ENCODE results near the gene DNAJC12. TPM values are rescaled to one million over a fixed set of nuclear protein-coding genes. Genes with fewer than 3 reads are reported as not detected.
"Not testable (repeated sequence)": the region's sequence is repeated elsewhere in the genome, so short reads cannot be mapped to it uniquely, and the experiment has no call there.

Gene DNAJC12
- total and polyA plus RNA-seq, 7 donors, result 2.1 to 20.4 (median 7.8) TPM

DNA sequence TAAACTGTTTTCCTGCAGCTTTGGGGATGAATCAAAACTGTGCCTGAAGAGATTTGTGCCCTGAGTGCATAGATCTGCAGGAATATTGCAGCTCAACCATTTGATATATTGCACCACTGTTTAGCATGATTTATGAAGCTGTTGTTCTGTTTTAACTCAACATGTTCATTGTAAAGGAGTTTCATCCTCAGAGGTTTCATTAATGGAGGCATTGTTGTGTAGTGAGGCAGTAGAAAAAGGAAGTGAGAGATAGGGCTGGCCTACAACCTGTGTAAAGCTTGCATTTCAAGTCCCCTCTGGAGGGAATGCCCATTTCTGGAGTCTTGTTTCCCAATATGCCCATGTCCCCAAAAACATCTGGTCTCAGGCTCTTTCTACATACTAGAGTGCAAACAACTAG is 67.5 kb downstream of the DNAJC12 start:
- Histone ChIP-seq H3K4me3 (no peak overlapping the region), H3K4me1 (no peaks in the 10 kb centered on the region), H3K36me3 (ENCODE audit: insufficient read depth in 1 of 2, low read depth in 1 of 2) (no peaks in the 10 kb centered on the region), H3K9me3 (no peaks in the 10 kb centered on the region), H3K27ac (no peak overlapping the region), H3K27me3 (ENCODE audit: insufficient read depth in 3 of 3, low read length in 2 of 3) (no peaks in the 10 kb centered on the region)
- intact Hi-C loops (cut with DNase I), result no loop called here
- no peak for DNase-seq
- ATAC-seq, result no peak
- TF ChIP-seq, protein P1, sequence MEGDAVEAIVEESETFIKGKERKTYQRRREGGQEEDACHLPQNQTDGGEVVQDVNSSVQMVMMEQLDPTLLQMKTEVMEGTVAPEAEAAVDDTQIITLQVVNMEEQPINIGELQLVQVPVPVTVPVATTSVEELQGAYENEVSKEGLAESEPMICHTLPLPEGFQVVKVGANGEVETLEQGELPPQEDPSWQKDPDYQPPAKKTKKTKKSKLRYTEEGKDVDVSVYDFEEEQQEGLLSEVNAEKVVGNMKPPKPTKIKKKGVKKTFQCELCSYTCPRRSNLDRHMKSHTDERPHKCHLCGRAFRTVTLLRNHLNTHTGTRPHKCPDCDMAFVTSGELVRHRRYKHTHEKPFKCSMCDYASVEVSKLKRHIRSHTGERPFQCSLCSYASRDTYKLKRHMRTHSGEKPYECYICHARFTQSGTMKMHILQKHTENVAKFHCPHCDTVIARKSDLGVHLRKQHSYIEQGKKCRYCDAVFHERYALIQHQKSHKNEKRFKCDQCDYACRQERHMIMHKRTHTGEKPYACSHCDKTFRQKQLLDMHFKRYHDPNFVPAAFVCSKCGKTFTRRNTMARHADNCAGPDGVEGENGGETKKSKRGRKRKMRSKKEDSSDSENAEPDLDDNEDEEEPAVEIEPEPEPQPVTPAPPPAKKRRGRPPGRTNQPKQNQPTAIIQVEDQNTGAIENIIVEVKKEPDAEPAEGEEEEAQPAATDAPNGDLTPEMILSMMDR (IDR thresholded peaks at IDR 0.05), result no peak

DNA sequence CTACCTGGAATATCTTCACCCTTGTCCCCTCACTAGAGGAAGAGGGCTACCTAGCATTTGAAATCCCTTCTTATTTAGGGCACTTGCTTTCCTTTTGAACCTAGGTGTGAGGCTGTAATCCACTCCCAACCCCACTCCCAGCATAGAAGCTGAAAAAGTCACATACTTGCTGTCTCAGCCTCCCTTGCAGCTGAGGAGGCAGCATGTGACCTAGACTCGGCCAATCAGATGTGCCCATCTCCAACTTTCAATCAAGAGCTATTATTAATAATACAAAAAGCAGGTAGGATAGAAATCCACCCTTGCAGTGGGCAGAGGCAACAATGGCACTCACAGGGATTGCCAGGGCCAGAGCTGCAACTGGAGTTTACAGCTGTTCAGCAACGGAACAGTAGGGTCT is 70.7 kb downstream of the DNAJC12 start:
- TF ChIP-seq, protein P1 (IDR thresholded peaks at IDR 0.05), result no peak
- ATAC-seq (no peak), DNase-seq (no peak)
- H3K36me3 ChIP-seq (ENCODE audit: insufficient read depth in 1 of 2, low read depth in 1 of 2), result no peaks in the 10 kb centered on the region
- no peaks in the 10 kb centered on the region for H3K9me3 ChIP-seq
- H3K4me1 ChIP-seq, result no peaks in the 10 kb centered on the region
- H3K4me3 ChIP-seq, result no peak overlapping the region
- 59 to 72% (median 70%) methylated on average over 2 of the region's 2 CpGs for WGBS, 3 donors
- intact Hi-C loops (cut with DNase I), result loop anchor here in 1 of 2 donors (10.0 kb wide), 1 partner anchor 232 kb away; no protein-coding TSS in a partner anchor
- no peaks in the 10 kb centered on the region for H3K27me3 ChIP-seq (ENCODE audit: insufficient read depth in 3 of 3, low read length in 2 of 3)
- H3K27ac ChIP-seq, result no peak overlapping the region

DNA sequence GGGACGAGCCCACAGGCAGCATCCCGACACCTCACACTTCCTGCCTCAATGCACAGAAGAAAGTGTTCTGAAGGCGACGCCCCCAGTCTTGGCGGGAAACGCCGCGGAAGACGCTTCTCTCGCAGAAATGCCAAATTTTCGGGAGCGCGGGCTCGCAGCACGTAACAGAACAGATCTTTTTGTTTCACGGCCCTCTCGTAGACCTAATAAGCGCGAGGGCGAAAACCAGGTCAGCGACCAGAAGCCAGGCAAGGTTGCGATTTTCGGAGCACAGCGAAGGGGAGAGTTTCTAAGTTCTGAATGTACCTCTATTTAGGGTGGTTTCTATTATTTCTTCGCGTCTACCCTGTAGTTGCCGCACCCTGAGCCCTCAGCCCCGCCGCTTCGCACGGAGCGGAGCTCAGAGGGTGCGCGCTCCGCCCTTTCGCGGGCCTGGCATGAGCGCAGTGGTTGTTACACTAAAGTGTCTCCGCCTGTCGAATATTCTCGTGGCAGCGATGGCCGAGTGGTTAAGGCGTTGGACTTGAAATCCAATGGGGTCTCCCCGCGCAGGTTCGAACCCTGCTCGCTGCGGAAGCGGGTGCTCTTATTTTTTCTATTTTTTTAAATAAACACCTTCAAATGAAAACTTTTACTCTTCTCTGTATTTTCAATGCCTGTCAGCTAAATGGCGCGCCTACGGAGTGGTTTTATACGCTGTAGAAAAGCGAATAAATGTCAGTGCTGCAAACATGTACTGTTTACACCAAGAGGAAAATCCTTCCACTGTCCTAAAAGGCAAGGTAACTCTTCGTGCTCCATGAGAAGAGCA is 73.8 kb downstream of the DNAJC12 start:
- 0 to 1% (median 0%) methylated on average over 56 of the region's 56 CpGs for WGBS, 3 donors
- peak overlapping the region; percentile 91 for H3K27ac ChIP-seq
- TF ChIP-seq, protein P1 (IDR thresholded peaks at IDR 0.05), result no peak
- H3K4me3 ChIP-seq, result peak overlapping the region; percentile 85
- no peaks in the 10 kb centered on the region for H3K4me1 ChIP-seq
- no peaks in the 10 kb centered on the region for H3K9me3 ChIP-seq
- H3K27me3 ChIP-seq (ENCODE audit: insufficient read depth in 3 of 3, low read length in 2 of 3), result no peaks in the 10 kb centered on the region
- no peaks in the 10 kb centered on the region for H3K36me3 ChIP-seq (ENCODE audit: insufficient read depth in 1 of 2, low read depth in 1 of 2)
- peak; percentile 89 to 95 for DNase-seq
- peak; percentile 92 to 94 (median 94) for ATAC-seq
- intact Hi-C loops (cut with DNase I), result loop anchor here in 1 of 2 donors (10.0 kb wide), 1 partner anchor 229 kb away; no protein-coding TSS in a partner anchor

DNA sequence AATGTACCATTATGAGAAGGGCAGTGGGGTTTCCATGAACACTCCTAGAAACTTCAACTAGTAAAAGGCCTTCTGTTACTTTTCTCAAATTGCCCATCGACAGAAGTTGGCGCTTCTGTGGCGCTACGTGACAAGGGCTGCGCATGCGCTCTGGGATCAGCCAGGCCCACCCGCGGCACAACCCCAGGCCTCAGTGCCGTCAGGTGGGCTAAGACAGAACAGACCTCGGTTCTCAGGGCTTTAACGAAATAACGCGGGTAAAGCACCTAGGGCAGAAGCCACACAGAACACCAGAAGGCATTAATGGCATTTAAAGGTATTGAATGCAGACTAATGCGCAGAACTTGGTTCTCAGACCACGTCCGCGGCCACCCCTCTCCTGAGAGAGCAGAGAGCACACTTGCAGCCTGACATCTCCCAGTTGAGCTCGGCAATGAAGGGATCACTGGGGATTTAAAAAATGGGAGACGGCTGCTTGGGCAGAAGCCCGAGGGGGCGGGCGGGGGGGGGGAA is 74.4 kb downstream of the DNAJC12 start:
- DNase-seq (peak; percentile 78 to 89), ATAC-seq (peak; percentile 66 to 81 (median 74))
- H3K9me3 ChIP-seq, result no peaks in the 10 kb centered on the region
- H3K27ac ChIP-seq, result peak overlapping the region; percentile 91
- intact Hi-C loops (cut with DNase I), result loop anchor here in 1 of 2 donors (10.0 kb wide), 1 partner anchor 229 kb away; no protein-coding TSS in a partner anchor
- peak overlapping the region; percentile 85 for H3K4me3 ChIP-seq
- no peaks in the 10 kb centered on the region for H3K36me3 ChIP-seq (ENCODE audit: insufficient read depth in 1 of 2, low read depth in 1 of 2)
- no peaks in the 10 kb centered on the region for H3K4me1 ChIP-seq
- TF ChIP-seq, protein P1 (IDR thresholded peaks at IDR 0.05), result no peak
- WGBS, 3 donors, result 1 to 2% (median 1%) methylated on average over 22 of the region's 22 CpGs
- H3K27me3 ChIP-seq (ENCODE audit: insufficient read depth in 3 of 3, low read length in 2 of 3), result no peaks in the 10 kb centered on the region

DNA sequence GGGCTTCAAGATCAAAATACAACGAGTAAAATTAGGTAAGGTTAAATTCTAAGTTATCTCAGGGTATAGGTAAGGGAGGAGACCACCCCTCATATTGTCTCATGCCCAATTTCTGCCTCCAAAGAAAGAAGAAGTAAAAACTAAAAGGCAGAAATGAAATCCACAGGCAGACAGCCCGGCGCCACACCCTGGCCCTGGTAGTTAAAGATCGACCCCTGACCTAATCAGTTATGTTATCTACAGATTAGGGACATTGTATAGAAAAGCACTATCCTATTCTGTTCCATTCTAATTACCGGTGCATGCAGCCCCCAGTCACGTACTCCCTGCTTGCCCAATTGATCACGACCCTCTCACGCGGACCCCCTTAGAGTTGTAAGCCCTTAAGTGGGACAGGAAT is 75.4 kb downstream of the DNAJC12 start:
- not testable (repeated sequence) for ATAC-seq; H3K4me3 ChIP-seq; H3K27me3 ChIP-seq (ENCODE audit: insufficient read depth in 3 of 3, low read length in 2 of 3); H3K9me3 ChIP-seq; H3K27ac ChIP-seq; H3K36me3 ChIP-seq (ENCODE audit: insufficient read depth in 1 of 2, low read depth in 1 of 2); DNase-seq; H3K4me1 ChIP-seq
- WGBS, 3 donors, result 89 to 91% (median 89%) methylated on average over 9 of the region's 9 CpGs
- intact Hi-C loops (cut with DNase I), result loop anchor here in 1 of 2 donors (10.0 kb wide), 1 partner anchor 228 kb away; no protein-coding TSS in a partner anchor
